HCT116 (cell line): ENCODE measurements around the gene FRY. TPM values are rescaled to one million over a fixed set of nuclear protein-coding genes. Genes with fewer than 3 reads are reported as not detected.

Source experiments
- ATAC-seq: fragments of 200-7000 bp; cut with Tn5 transposase; 2 replicates; pipeline ENCODE4 v1.9.1; 2020; ENCODE audit warnings: mild to moderate bottlenecking, moderate library complexity
- BruUV-seq: library from RNA; stranded (reverse); fragments of 400-500 nt; replicated peaks from 2 replicates; lab custom pipeline; 2021; lab: Mats Ljungman, UMichigan
- CTCF ChIA-PET: fragments of 300-600 bp; sonication (Branson Sonifier 250); formaldehyde crosslinking; loops from one replicate; lab custom pipeline; 2021; ENCODE audit warnings: antibody characterized with exemption; lab: Charles Lee
- POLR2A ChIA-PET: fragments of 300-600, 350-600 bp; sonication (Branson Sonifier 250); formaldehyde crosslinking; loops from one replicate; lab custom pipeline; 2021; ENCODE audit warnings: antibody characterized with exemption; lab: Charles Lee
- RAD21 ChIA-PET, 2 experiments: fragments of 300-600 bp; sonication (Branson Sonifier 250); formaldehyde crosslinking; loops; one replicate each; lab custom pipeline; 2023; ENCODE audit warnings: low total read pairs in 2 of 2; ENCODE audit not compliant: uncharacterized antibody in 2 of 2, unreplicated experiment in 2 of 2, low non-redundant PET in 1 of 2; lab: Charles Lee
- DNase-seq: peaks from one replicate; pipeline ENCODE4 v3.0.0-alpha.2; 2010; ENCODE audit warnings: low read depth, low spot score
- H2AFZ ChIP-seq: fragments of 200-600 bp; shearing (Covaris generic), sonication (generic); 2 replicates; pipeline ENCODE4 v1.6.1; 2017; ENCODE audit warnings: low read depth, mixed run types, mixed read lengths, antibody characterized with exemption, low read length; ENCODE audit not compliant: poor library complexity, severe bottlenecking
- H3K27ac ChIP-seq: 2 replicates; pipeline ENCODE4 v1.5.1; 2012; ENCODE audit warnings: low read depth, low read length
- H3K27me3 ChIP-seq: fragments of 200-600 bp; sonication (generic); 2 replicates; pipeline ENCODE4 v1.6.1; 2016; ENCODE audit warnings: mixed run types, low read length, mixed read lengths; ENCODE audit not compliant: insufficient read depth
- H3K36me3 ChIP-seq, 2 experiments: fragments of 200-500 bp in 1 of 2; fragments of 200-600 bp in 1 of 2; sonication (Bioruptor generic) in 1 of 2; sonication (generic) in 1 of 2; 2 replicates each; pipeline versions ENCODE4 v1.5.1 to v1.6.1; 2014 to 2016; ENCODE audit warnings: low read length in 2 of 2, inconsistent platforms in 1 of 2, mixed read lengths in 1 of 2, mixed run types in 1 of 2; ENCODE audit not compliant: insufficient read depth in 2 of 2, control insufficient read depth in 1 of 2
- H3K4me1 ChIP-seq, 2 experiments: fragments of 200-600 bp in 1 of 2; sonication (generic) in 1 of 2; 2 replicates each; pipeline versions ENCODE4 v1.5.1 to v1.6.1; 2012 to 2017; ENCODE audit warnings: low read length in 2 of 2, inconsistent platforms in 1 of 2, mild to moderate bottlenecking in 1 of 2, mixed read lengths in 1 of 2, mixed run types in 1 of 2, moderate library complexity in 1 of 2; ENCODE audit not compliant: insufficient read depth in 2 of 2, control insufficient read depth in 1 of 2
- H3K4me2 ChIP-seq: fragments of 200-600 bp; sonication (generic); 2 replicates; pipeline ENCODE4 v1.6.1; 2017; ENCODE audit warnings: mixed run types, low read length, mixed read lengths
- H3K4me3 ChIP-seq, 2 experiments: fragments of 200-600 bp in 1 of 2; sonication (generic) in 1 of 2; replicated peaks in 1 of 2; 2 replicates each; pipeline ENCODE4 v1.5.1; 2011 to 2016; ENCODE audit warnings: low read length in 2 of 2, control low read depth in 1 of 2, low read depth in 1 of 2, mild to moderate bottlenecking in 1 of 2, mixed read lengths in 1 of 2, mixed run types in 1 of 2
- H3K79me2 ChIP-seq: fragments of 200-600 bp; sonication (generic); 2 replicates; pipeline ENCODE4 v1.6.1; 2017; ENCODE audit warnings: mild to moderate bottlenecking, mixed run types, low read length, moderate library complexity, mixed read lengths; ENCODE audit not compliant: insufficient read depth
- H3K9ac ChIP-seq: fragments of 200-600 bp; sonication (generic); 2 replicates; pipeline ENCODE4 v1.6.1; 2016; ENCODE audit warnings: low read length, mixed read lengths
- H3K9me2 ChIP-seq: fragments of 200-600 bp; sonication (generic), shearing (Covaris generic); 2 replicates; pipeline ENCODE4 v1.6.1; 2017; ENCODE audit warnings: mixed run types, mild to moderate bottlenecking, moderate library complexity; ENCODE audit not compliant: insufficient read depth
- H3K9me3 ChIP-seq, 2 experiments: fragments of 200-500 bp in 1 of 2; fragments of 200-600 bp in 1 of 2; sonication (Bioruptor generic) in 1 of 2; sonication (generic) in 1 of 2; 2 replicates each; pipeline ENCODE4 v1.6.1; 2014 to 2017; ENCODE audit warnings: low read length in 2 of 2, mixed read lengths in 2 of 2, inconsistent platforms in 1 of 2, low read depth in 1 of 2, mild to moderate bottlenecking in 1 of 2, mixed run types in 1 of 2, moderate library complexity in 1 of 2; ENCODE audit not compliant: control insufficient read depth in 1 of 2, insufficient read depth in 1 of 2
- H4K20me1 ChIP-seq: fragments of 200-600 bp; sonication (generic), shearing (Covaris generic); 2 replicates; pipeline ENCODE4 v1.6.1; 2017; ENCODE audit warnings: mixed run types, mild to moderate bottlenecking, moderate library complexity; ENCODE audit not compliant: insufficient read depth
- ATF3 ChIP-seq: IDR thresholded peaks from 2 replicates; pipeline ENCODE4 v1.6.1; 2012
- CBX3 ChIP-seq: IDR thresholded peaks from 2 replicates; pipeline ENCODE4 v1.6.1; 2012; ENCODE audit warnings: low read depth
- CTCF ChIP-seq, 3 experiments: fragments of 200-600 bp in 1 of 3; sonication (generic) in 1 of 3; IDR thresholded peaks in 2 of 3; conservative IDR thresholded peaks in 1 of 3; 2 replicates each; pipeline ENCODE4 v1.5.1; 2012 to 2017; ENCODE audit warnings: low read depth in 2 of 3, low read length in 2 of 3, antibody characterized with exemption in 1 of 3, borderline replicate concordance in 1 of 3, control low read depth in 1 of 3, mild to moderate bottlenecking in 1 of 3, mixed read lengths in 1 of 3, mixed run types in 1 of 3, moderate library complexity in 1 of 3; ENCODE audit not compliant: insufficient read depth in 1 of 3
- EGR1 ChIP-seq: IDR thresholded peaks from 2 replicates; pipeline ENCODE4 v1.6.1; 2012; ENCODE audit warnings: low read depth
- ELF1 ChIP-seq: IDR thresholded peaks from 2 replicates; pipeline ENCODE4 v1.6.1; 2012; ENCODE audit warnings: low read depth, borderline replicate concordance
- EZH2 ChIP-seq: fragments of 200-600 bp; sonication (generic); IDR thresholded peaks from 2 replicates; pipeline ENCODE4 v1.6.1; 2017; ENCODE audit warnings: antibody characterized with exemption, mixed run types
- EZH2phosphoT487 ChIP-seq: fragments of 200-600 bp; IDR thresholded peaks from 2 replicates; pipeline ENCODE4 v1.6.1; 2018; ENCODE audit warnings: antibody characterized with exemption, borderline replicate concordance
- FOSL1 ChIP-seq: IDR thresholded peaks from 2 replicates; pipeline ENCODE4 v1.6.1; 2012; ENCODE audit warnings: low read depth
- MAX ChIP-seq: IDR thresholded peaks from 2 replicates; pipeline ENCODE4 v1.6.1; 2012
- POLR2A ChIP-seq: IDR thresholded peaks from 2 replicates; pipeline ENCODE4 v1.7.0; 2011; ENCODE audit warnings: borderline replicate concordance; ENCODE audit not compliant: insufficient read depth, insufficient read length; ENCODE audit errors: extremely low read depth
- POLR2AphosphoS5 ChIP-seq: IDR thresholded peaks from 2 replicates; pipeline ENCODE4 v1.6.1; 2011; ENCODE audit warnings: mild to moderate bottlenecking, low read depth, low read length, moderate library complexity
- RAD21 ChIP-seq: IDR thresholded peaks from 2 replicates; pipeline ENCODE4 v1.6.1; 2012; ENCODE audit warnings: low read depth, mild to moderate bottlenecking
- SIN3A ChIP-seq: IDR thresholded peaks from 2 replicates; pipeline ENCODE4 v1.6.1; 2012; ENCODE audit warnings: low read depth
- SP1 ChIP-seq: IDR thresholded peaks from 2 replicates; pipeline ENCODE4 v1.6.1; 2012; ENCODE audit warnings: low read depth
- SRF ChIP-seq: IDR thresholded peaks from 2 replicates; pipeline ENCODE4 v1.6.1; 2012; ENCODE audit warnings: low read depth
- TCF7L2 ChIP-seq: IDR thresholded peaks from 2 replicates; pipeline ENCODE4 v1.7.0; 2011; ENCODE audit warnings: borderline replicate concordance, inconsistent platforms; ENCODE audit not compliant: insufficient read depth, insufficient read length; ENCODE audit errors: extremely low read depth
- YY1 ChIP-seq: IDR thresholded peaks from 2 replicates; pipeline ENCODE4 v1.6.1; 2011; ENCODE audit warnings: low read length, low read depth, moderate library complexity, mild to moderate bottlenecking; ENCODE audit not compliant: insufficient replicate concordance; ENCODE audit errors: extremely low read depth
- ZBTB33 ChIP-seq: IDR thresholded peaks from 2 replicates; pipeline ENCODE4 v1.6.1; 2011; ENCODE audit warnings: mild to moderate bottlenecking, low read length, moderate library complexity; ENCODE audit not compliant: insufficient replicate concordance; ENCODE audit errors: extremely low read depth
- ZFX ChIP-seq: fragments of 450-650 bp; IDR thresholded peaks from 2 replicates; pipeline ENCODE4 v1.6.1; 2017
- intact Hi-C: fragments of 100-400 bp; cut with micrococcal nuclease; formaldehyde crosslinking; loops from 2 replicates; pipeline ENCODE4 v1.10.0; 2022
- total RNA-seq: library from RNA; stranded (reverse); gene quantifications from one replicate; pipeline ENCODE4 v1.2.1, GENCODE V29; 2021; ENCODE audit not compliant: unreplicated experiment
- TF ChIP-seq, protein P1 (sequence below): IDR thresholded peaks from 2 replicates; pipeline ENCODE4 v1.6.1; 2012; ENCODE audit warnings: low read depth

Gene FRY
- total RNA-seq, 1 experiment from 2014 or later: 1.4 TPM

- no peaks in the 10 kb centered on the region for H3K27me3 ChIP-seq
- no peak for DNase-seq
- H3K9ac ChIP-seq: no peak overlapping the region
- ChIA-PET CTCF (no interaction called here), POLR2A (no interaction called here), RAD21 (no interaction called here)
- H3K9me3 ChIP-seq: no peaks in the 10 kb centered on the region
- no peaks in the 10 kb centered on the region for H3K9me2 ChIP-seq
- BruUV-seq: no TSS peak
- no peak for ATAC-seq
- no peak overlapping the region for H2AFZ ChIP-seq
- peaks cover 8 to 11% of the 10 kb centered on the region in 2 experiments for H3K4me1 ChIP-seq
- intact Hi-C loops: no loop called here
- H3K4me2 ChIP-seq: no peak overlapping the region
- no peak overlapping the region for H3K4me3 ChIP-seq
- H3K36me3 ChIP-seq: no peaks in the 10 kb centered on the region
- TF ChIP-seq SRF (no peak), RAD21 (no peak), CTCF (IDR thresholded peaks at IDR 0.05 in 2 of 3, conservative IDR thresholded peaks at IDR 0.05 in 1 of 3; ENCODE audit: borderline replicate concordance in 1 of 3, insufficient read depth in 1 of 3, low read depth in 2 of 3, low read length in 2 of 3) (no peak), EZH2 (no peak), SP1 (no peak), FOSL1 (no peak), EGR1 (no peak), ZBTB33 (no peak), TCF7L2 (no peak), EZH2phosphoT487 (no peak), POLR2AphosphoS5 (no peak), YY1 (no peak), ATF3 (no peak), POLR2A (no peak), ELF1 (no peak), ZFX (no peak), SIN3A (no peak), MAX (no peak), CBX3 (no peak)
- TF ChIP-seq, protein P1, sequence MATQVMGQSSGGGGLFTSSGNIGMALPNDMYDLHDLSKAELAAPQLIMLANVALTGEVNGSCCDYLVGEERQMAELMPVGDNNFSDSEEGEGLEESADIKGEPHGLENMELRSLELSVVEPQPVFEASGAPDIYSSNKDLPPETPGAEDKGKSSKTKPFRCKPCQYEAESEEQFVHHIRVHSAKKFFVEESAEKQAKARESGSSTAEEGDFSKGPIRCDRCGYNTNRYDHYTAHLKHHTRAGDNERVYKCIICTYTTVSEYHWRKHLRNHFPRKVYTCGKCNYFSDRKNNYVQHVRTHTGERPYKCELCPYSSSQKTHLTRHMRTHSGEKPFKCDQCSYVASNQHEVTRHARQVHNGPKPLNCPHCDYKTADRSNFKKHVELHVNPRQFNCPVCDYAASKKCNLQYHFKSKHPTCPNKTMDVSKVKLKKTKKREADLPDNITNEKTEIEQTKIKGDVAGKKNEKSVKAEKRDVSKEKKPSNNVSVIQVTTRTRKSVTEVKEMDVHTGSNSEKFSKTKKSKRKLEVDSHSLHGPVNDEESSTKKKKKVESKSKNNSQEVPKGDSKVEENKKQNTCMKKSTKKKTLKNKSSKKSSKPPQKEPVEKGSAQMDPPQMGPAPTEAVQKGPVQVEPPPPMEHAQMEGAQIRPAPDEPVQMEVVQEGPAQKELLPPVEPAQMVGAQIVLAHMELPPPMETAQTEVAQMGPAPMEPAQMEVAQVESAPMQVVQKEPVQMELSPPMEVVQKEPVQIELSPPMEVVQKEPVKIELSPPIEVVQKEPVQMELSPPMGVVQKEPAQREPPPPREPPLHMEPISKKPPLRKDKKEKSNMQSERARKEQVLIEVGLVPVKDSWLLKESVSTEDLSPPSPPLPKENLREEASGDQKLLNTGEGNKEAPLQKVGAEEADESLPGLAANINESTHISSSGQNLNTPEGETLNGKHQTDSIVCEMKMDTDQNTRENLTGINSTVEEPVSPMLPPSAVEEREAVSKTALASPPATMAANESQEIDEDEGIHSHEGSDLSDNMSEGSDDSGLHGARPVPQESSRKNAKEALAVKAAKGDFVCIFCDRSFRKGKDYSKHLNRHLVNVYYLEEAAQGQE: no peak
- H3K27ac ChIP-seq: no peak overlapping the region
- H4K20me1 ChIP-seq: no peaks in the 10 kb centered on the region
- H3K79me2 ChIP-seq: no peaks in the 10 kb centered on the region
Observed at GRCh38 chr13:32086366-32086765, 54.8 kb downstream of the FRY start.
